Glutamatergic neuron (in vitro differentiated cells): ENCODE measurements around the gene SERPINA6. TPM values are rescaled to one million over a fixed set of nuclear protein-coding genes. Genes with fewer than 3 reads are reported as not detected.
"Not testable (repeated sequence)": the region's sequence is repeated elsewhere in the genome, so short reads cannot be mapped to it uniquely, and the experiment has no call there.

ENCODE experiments used
- DNase-seq: peaks from one replicate; pipeline ENCODE4 v3.0.0; 2022
- H3K27ac Mint-ChIP-seq: one replicate; pipeline ENCODE4 v1.8.0; 2020; ENCODE audit warnings: mild to moderate bottlenecking, mixed read lengths, inconsistent platforms; ENCODE audit not compliant: unreplicated experiment
- H3K27me3 Mint-ChIP-seq: one replicate; pipeline ENCODE4 v1.8.0; 2020; ENCODE audit warnings: mild to moderate bottlenecking, moderate library complexity, mixed read lengths, inconsistent platforms; ENCODE audit not compliant: unreplicated experiment
- H3K36me3 Mint-ChIP-seq: one replicate; pipeline ENCODE4 v1.8.0; 2020; ENCODE audit warnings: mild to moderate bottlenecking, mixed read lengths, inconsistent platforms; ENCODE audit not compliant: unreplicated experiment
- H3K4me1 Mint-ChIP-seq: one replicate; pipeline ENCODE4 v1.8.0; 2020; ENCODE audit warnings: mild to moderate bottlenecking, low read depth, mixed read lengths, inconsistent platforms; ENCODE audit not compliant: unreplicated experiment
- H3K4me3 Mint-ChIP-seq: one replicate; pipeline ENCODE4 v1.8.0; 2020; ENCODE audit warnings: mild to moderate bottlenecking, mixed read lengths, inconsistent platforms; ENCODE audit not compliant: unreplicated experiment
- H3K9me3 Mint-ChIP-seq: one replicate; pipeline ENCODE4 v1.8.0; 2020; ENCODE audit warnings: mild to moderate bottlenecking, moderate library complexity, mixed read lengths, inconsistent platforms; ENCODE audit not compliant: unreplicated experiment
- total RNA-seq: library from RNA; stranded (reverse); fragmentation: NEBNext Ultra II Directional; extraction: Animal tissue kit (Norgen Biotek cat#: 25700); gene quantifications from one replicate; pipeline ENCODE4 v1.2.1, GENCODE V29; 2021; ENCODE audit not compliant: unreplicated experiment
- TF ChIP-seq, protein P1 (sequence below): fragments of 200-600 bp; sonication (generic); IDR thresholded peaks from one replicate; pipeline ENCODE4 v1.5.0; 2021; ENCODE audit not compliant: partially characterized antibody, unreplicated experiment

Gene SERPINA6
- total RNA-seq, 1 donor from 2014 or later, result not detected

GRCh38 chr14:94288610-94289465, 34.3 kb downstream of the SERPINA6 start:
- TF ChIP-seq, protein P1, sequence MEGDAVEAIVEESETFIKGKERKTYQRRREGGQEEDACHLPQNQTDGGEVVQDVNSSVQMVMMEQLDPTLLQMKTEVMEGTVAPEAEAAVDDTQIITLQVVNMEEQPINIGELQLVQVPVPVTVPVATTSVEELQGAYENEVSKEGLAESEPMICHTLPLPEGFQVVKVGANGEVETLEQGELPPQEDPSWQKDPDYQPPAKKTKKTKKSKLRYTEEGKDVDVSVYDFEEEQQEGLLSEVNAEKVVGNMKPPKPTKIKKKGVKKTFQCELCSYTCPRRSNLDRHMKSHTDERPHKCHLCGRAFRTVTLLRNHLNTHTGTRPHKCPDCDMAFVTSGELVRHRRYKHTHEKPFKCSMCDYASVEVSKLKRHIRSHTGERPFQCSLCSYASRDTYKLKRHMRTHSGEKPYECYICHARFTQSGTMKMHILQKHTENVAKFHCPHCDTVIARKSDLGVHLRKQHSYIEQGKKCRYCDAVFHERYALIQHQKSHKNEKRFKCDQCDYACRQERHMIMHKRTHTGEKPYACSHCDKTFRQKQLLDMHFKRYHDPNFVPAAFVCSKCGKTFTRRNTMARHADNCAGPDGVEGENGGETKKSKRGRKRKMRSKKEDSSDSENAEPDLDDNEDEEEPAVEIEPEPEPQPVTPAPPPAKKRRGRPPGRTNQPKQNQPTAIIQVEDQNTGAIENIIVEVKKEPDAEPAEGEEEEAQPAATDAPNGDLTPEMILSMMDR, result no peak
- Mint-ChIP-seq H3K36me3 (no peaks in the 10 kb centered on the region), H3K4me3 (no peak overlapping the region), H3K4me1 (no peaks in the 10 kb centered on the region), H3K9me3 (peaks cover 1% of the 10 kb centered on the region), H3K27me3 (no peaks in the 10 kb centered on the region), H3K27ac (no peak overlapping the region)
- no peak for DNase-seq

- TF ChIP-seq, protein P1, result no peak
- no peak for DNase-seq
- H3K9me3 Mint-ChIP-seq, result no peaks in the 10 kb centered on the region
- H3K4me1 Mint-ChIP-seq, result no peaks in the 10 kb centered on the region
- no peaks in the 10 kb centered on the region for H3K36me3 Mint-ChIP-seq
- no peaks in the 10 kb centered on the region for H3K27me3 Mint-ChIP-seq
- H3K4me3 Mint-ChIP-seq, result no peak overlapping the region
- no peak overlapping the region for H3K27ac Mint-ChIP-seq
Measured at GRCh38 chr14:94285158-94285557, 38.0 kb downstream of the SERPINA6 start.

GRCh38 chr14:94284221-94284620, 38.9 kb downstream of the SERPINA6 start:
- H3K36me3 Mint-ChIP-seq, result no peaks in the 10 kb centered on the region
- no peaks in the 10 kb centered on the region for H3K9me3 Mint-ChIP-seq
- no peaks in the 10 kb centered on the region for H3K27me3 Mint-ChIP-seq
- no peak overlapping the region for H3K4me3 Mint-ChIP-seq
- DNase-seq, result no peak
- no peak overlapping the region for H3K27ac Mint-ChIP-seq
- TF ChIP-seq, protein P1, result no peak
- no peaks in the 10 kb centered on the region for H3K4me1 Mint-ChIP-seq

DNA sequence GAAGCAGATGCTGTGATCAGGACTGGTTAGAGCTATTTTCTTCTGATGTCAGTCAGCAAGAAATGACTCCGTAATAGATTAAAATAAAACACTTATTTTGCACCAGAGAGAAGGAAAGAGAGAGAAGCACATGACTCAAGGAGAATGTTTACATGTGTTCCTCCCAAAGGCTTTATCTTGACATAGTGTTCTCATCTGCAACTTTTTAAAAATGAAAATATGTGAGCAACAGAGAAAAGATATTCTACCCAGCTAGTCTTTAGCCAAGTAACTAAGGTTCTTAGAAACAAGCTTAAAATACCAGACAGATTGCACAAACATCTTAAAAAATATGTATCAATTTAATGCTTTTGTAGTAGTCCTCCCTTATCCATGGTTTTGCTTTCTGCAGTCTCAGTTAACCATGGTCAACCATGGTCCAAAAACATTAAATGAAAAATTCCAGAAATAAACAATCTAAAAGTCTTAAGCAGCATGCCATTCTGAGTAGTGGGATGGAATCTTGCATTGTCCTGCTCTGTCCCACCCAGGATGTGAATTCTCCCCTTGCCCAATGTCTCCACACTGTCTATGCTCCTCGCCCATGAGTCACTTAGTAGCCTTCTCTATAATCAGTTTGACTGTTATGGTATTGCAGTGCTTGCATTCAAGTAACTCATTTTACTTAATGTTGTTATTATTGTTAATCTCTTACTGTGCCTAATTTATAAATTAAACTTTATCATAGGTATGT, 40.0 kb downstream of the SERPINA6 start:
- Mint-ChIP-seq H3K36me3 (no peaks in the 10 kb centered on the region), H3K27me3 (no peaks in the 10 kb centered on the region), H3K4me1 (no peaks in the 10 kb centered on the region), H3K9me3 (no peaks in the 10 kb centered on the region), H3K27ac (no peak overlapping the region), H3K4me3 (no peak overlapping the region)
- TF ChIP-seq, protein P1, result no peak
- DNase-seq, result no peak

DNA sequence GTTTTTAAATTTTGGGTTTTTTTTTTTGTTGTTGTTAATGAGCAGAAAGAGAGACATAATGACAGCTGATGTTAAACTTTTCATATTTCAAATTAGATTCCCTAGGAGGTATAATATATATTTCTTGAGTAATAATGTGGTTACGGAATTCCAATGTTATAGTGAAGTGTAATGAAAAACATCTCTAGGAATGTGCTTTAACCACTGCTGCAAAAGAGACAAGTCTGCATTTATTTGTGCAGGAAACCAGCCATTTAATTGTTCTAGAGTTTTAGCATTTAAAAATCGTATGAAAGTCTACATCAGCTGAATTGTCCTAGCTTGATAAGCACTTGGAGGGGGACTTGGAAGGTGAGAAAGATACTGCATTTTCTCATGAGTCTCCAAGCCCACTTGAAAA, 44.4 kb downstream of the SERPINA6 start:
- Mint-ChIP-seq H3K27me3 (no peaks in the 10 kb centered on the region), H3K4me3 (no peak overlapping the region), H3K36me3 (no peaks in the 10 kb centered on the region), H3K27ac (no peak overlapping the region), H3K9me3 (no peaks in the 10 kb centered on the region), H3K4me1 (no peaks in the 10 kb centered on the region)
- DNase-seq, result no peak
- TF ChIP-seq, protein P1, result no peak

- not testable (repeated sequence) for H3K27ac Mint-ChIP-seq, H3K36me3 Mint-ChIP-seq, H3K27me3 Mint-ChIP-seq, H3K4me3 Mint-ChIP-seq, DNase-seq, H3K9me3 Mint-ChIP-seq, H3K4me1 Mint-ChIP-seq
Measured at GRCh38 chr14:94276898-94277561, 46.1 kb downstream of the SERPINA6 start.
